SK-MEL-5 (cell line): Measurements from ENCODE around the gene PJA2. TPM values are rescaled to one million over a fixed set of nuclear protein-coding genes. Genes with fewer than 3 reads are reported as not detected.

ENCODE experiments used
- DNase-seq: peaks from one replicate; pipeline ENCODE4 v3.0.0-alpha.2; 2016; ENCODE audit warnings: low read depth, low spot score
- in situ Hi-C: cut with HindIII; loops from 2 replicates; pipeline ENCODE4 v1.10.0; 2016; ENCODE audit warnings: low sequenced_read_pairs, high pct_unique_total_duplicates, low pct_unique_long_range_greater_than_20kb
- total RNA-seq: library from RNA; depleted of rRNA; stranded (reverse); fragments of >200 nt; shearing (Covaris generic); gene quantifications from 2 replicates; pipeline ENCODE4 v1.2.3, GENCODE V29; 2014

PJA2 gene
- total RNA-seq, 1 experiment from 2014 or later: 30.1 TPM

DNA sequence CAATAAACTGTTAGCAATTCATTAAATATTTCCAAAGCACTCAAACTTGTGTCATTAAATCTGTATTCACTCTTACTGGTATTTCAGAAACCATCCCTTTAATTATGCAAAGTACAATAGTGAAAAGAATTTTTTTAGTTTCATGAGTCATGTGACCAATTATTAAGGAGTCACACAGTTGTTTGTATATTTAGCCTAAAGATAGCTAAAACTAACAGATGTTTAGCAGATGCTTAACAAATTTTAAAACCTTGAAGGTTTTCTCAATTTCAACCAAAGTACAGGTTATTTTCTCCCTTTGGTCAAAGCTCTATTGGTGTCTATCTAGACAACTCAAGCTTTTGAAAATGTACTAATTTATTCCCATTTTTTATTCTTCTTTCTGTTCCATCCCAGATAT is 44.1 kb downstream of the PJA2 start:
- no peak for DNase-seq
- in situ Hi-C loops: no loop called here

DNA sequence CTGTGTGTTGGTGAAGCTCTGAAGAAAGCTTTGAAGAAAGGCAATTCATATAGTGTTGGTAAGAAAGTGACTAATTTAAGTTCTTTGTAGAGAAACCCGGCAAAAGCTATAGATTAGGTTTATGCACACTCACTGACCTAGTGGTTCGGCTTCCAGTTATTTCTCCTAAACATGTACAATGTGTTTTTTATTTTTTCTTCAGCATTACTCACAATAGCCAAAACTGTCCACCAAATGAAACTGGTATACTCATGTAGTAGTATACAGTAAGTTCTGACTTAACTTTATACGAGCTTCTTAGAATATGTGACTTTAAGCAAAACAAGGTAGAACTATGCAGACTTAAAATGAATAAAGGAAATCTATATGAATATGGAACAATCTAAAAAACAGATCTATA is 44.8 kb downstream of the PJA2 start:
- in situ Hi-C loops: no loop called here

DNA sequence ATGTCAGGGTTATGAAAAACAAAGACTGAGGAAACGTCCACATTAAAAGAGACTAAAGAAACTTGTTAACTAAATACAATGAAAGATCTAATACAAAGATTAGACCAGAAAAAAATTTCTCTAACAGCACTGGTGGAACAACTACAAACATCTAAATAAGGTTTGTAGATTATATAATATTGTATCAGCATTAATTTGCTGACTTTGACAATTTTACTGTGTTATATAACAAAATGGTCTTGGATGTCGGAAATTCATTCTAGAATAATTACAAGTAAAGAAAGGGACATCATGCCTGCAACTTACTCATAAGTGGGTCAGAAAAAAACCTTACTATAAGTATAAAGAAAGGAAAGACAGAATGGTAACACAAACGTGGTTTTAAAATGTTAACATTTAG is 50.1 kb downstream of the PJA2 start:
- in situ Hi-C loops: no loop called here
- no peak for DNase-seq

More for the DNA sequence above, 44.8 kb downstream of the PJA2 start:
- DNase-seq: no peak

DNA sequence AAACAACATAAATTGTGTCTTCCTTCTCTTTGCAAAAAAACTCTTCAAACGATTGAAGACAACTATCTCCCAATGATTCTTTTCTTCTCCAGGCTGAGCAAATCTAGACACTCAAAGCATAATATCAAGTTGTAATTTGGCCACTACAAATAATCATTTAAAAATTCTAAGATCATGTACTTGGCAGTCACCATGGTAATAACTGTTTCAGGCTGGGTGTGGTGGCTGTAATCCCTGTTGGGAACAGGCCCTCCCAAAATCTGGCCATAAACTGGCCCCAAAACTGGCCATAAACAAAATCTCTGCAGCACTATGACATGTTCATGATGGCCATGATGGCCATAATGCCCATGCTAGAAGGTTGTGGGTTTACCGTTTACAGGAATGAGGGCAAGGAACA is 52.0 kb downstream of the PJA2 start:
- no peak for DNase-seq
- in situ Hi-C loops: no loop called here

DNA sequence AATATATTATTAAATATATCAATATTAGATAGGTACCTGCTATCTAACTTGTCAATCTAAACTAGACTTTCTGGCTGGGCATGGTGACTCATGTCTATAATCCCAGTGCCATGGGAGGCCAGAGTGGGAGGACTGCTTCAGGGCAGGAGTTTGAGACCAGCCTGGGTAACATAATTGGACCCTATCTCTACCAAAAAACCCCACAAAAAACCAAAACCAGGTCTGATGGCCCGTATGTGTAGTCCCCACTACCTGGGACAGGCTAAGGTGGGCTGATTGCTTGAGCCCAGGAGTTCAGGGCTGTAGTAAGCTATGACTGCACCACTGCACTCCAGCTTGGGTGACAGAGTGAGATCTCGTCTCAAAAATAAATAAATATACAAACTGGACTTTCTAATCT is 55.0 kb downstream of the PJA2 start:
- in situ Hi-C loops: no loop called here
- no peak for DNase-seq

DNA sequence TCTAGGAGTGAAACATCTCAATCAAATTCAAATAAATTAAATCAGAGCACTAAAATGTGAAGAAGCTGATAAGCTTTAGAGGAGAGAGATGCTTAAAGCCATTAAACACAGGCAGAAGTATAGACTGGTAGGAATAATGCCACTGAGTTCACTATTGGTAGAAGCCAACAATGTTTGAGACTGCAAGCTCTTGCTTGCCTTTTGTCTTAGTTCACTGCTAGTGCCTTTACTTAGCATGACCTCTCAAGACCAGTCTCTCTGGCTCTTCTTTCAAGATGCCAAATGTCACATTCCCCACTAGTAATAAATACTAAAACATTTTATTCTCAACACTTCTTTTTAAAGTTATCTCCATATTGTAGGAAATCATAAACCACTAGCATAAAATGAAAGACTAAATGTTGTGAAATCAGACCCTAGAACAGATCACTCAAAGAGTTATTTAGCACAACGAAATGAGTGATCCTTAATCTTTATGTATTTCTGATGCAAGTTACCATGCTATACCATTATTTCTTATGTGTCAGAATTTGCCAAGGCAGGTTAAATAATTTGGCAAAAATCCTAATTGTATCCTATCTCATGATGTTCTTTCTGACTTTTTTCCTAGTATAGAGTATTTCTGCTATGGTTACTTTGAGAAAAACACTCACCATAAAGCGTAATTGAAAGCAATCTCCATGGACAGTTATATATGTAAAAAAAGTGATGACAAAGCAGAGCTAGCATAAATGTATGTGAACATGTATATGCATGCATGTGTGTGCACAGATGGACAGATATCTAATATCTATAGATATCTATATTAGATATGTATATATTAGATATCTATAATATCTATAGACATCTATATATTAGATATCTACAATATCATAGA is 57.5 kb downstream of the PJA2 start:
- DNase-seq: no peak

DNA sequence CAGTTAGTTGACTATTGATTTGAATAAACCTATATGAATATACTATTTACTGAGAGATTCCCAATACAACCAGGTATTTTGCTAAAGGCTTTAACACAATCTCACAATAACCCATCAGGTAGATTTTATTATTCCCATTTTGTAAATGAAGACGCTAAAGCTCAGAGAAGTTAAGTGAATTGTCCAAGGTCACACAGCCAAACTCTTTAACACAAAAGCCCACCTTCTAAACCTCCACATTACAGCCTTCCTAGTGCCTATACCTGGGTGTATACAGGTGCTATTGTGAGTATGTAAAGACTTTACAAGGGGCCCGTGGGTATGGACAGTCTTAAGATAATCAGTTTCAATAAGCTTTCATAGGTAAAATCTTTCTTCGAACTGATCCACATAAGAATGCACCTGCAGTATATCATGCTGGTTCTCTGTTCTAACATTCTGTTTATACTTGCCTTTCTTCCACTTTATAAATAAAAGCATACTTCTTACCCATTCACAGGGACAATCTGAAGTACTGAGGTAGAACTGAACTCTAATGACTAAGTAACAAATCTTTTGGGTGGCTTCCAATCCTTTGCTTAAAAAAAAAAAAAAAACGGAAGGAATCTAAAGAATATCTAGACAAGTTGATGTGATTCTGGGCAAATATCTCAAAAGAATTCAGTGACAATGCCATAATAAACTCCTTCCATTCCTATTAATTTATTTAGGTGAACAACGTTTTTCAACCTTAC is 59.1 kb downstream of the PJA2 start:
- DNase-seq: no peak
- in situ Hi-C loops: no loop called here

More for the DNA sequence above, 57.5 kb downstream of the PJA2 start:
- in situ Hi-C loops: no loop called here

DNA sequence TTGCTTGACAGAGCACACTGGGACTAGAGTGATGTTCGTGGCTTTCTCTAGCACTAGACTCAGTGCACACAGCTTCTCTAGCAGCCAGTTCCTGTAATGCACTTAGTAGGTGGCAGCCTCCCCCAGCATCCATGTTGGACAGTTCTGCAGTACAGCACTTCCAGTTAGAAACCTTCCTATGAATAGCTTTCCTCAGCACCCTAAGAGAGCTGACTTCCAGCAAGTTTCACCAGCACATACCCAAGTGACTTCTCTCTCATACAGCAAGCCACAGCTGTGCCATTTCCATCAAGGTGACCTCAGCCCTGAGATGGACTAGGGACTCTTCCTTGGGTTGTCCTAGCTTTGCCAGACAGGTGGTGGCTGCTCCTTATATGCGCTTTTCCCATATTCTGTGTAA is 60.4 kb downstream of the PJA2 start:
- no peak for DNase-seq
- in situ Hi-C loops: no loop called here

DNA sequence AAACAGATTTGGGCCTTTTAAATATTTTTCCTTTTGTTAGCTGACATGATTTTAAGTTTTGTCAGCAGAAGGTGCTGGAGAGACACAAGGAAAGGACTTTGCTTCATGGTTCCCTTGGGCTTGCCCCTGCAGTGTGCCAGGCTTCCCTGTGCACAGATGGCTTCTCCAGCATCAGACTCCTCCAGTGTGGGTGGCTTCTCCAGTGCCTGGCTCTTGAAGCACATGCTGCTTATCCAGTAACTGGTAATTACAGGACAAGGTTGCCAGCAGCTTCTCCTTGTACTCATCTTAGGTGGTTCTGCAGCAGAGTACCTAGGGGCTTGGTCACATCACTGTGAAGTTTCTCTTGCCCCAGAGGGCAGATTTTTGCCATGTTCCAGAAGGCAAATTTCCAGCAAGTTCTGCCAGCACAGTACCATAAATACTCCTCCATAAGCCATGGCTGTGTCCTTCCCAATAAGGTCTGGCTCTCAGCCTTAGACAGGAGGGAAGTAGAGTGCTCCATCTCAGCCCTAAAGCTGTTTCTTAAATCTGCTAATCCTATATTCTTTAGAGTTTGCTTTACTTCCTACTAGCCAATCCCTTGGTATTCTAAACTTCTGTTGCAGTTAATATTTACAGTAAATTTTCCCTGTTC is 62.4 kb downstream of the PJA2 start:
- in situ Hi-C loops: no loop called here
- DNase-seq: no peak

DNA sequence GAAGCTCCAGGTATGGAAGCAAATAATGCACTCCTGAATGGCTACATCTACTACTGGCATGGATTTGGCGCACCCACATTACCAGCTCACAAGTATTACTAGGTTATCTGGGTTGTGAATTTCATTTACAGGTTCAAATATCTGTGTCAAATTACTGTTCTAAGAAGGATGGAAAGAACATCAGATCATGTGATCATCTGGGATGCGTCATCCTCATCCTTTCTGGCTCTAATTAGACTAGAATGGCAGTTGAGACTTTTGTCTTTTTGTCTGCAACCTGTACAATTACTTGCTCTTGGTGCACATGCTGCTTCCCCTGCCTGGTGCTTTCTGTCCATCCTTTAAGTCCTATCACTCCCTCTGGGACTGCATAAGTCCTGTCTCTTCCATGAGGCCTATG is 64.1 kb downstream of the PJA2 start:
- no peak for DNase-seq
- in situ Hi-C loops: no loop called here

DNA sequence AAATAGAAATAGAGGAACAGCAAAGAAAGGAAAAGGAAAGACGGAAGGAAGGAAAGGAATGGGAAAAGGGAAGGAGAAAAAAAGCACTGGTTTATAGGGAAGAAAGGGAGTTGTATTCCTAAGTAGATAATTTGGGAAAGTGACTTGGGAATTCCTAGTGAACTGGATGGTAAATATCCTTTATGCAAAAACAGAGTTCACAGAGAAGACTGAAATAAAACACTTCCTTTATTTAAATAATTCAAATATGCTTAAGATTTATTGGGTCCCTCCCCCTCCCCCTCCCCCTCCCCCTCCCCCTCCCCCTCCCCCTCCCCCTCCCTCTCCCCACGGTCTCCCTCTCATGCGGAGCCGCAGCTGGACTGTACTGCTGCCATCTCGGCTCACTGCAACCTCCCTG is 69.4 kb downstream of the PJA2 start:
- in situ Hi-C loops: no loop called here
- no peak for DNase-seq

DNA sequence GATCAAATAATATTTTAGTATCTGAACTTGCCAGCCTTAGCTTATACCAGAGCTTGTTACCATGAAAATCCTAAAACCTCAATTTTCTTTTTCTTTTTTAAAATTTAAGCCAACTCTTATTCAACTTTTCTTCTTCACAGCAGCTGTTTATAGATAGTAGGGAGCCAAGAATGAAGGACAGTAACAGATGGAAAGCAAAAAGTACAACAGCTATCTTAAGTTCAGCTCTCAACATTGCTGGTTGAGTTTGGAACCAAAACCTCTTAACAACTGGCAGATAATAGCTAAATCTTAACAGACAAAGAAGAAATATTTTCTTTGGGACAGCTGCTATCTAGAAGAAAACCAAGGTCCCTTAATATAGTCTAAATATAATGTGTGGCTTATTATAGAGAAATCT is 74.7 kb downstream of the PJA2 start:
- in situ Hi-C loops: no loop called here
- no peak for DNase-seq

DNA sequence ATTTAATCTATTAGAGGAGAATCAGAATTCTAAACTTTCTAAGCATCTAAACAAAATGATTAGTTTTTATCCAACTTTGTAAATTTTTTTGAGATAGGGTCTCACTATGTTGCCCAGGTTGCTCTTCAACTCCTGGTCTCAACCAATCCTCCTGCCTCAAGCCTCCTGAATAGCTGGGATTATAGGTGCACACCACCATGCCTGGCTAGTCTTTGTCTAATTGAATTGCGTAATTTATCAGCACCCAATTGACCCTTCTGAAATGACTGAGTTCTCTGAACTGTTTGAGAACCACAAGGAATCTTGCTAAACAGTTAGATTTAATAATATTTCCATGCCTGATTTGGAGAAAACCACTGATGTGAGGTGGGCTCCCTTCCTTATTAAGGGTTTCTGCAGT is 75.7 kb downstream of the PJA2 start:
- in situ Hi-C loops: no loop called here
- no peak for DNase-seq

DNA sequence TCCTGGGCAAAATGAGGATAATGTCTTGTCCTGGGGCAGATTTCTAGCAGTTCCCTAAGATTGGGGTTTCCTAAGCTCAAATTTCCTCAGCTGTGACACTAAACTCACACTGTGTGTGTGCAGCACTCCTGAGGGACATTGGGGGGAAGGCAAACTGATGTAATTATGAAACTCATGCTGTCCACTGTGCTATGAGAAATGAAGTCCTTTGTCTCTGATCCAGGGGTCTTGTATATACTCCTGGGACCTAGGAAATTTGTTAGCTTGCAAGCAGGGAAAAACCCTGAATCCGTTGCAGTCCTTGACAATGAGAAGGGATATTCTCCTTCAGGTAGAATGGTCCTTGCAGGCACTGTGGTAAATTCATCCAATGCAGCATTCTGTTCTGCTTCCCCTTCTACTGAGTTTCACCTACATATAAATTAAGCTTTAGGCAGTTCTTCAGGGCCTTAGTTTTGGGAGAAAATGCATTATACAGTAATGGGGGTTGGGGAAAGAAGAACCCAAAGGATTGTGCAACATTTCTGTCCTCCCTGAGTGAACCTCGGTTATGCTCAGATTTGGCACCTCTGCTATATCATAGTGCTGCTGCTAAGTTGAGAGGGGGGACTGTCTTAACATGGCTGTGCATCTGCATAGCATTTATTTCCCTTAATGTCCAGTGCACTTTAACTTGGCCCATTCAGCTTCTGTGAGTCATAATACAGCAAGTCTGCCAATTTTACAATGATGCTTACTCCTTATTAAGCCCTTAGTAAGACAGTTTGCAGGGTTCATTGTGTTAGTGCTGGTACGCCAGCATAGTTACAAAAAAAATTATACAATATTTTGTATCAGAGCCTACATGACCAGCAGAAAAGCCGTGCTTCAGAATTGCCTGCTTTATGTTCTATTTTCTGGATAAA is 80.2 kb downstream of the PJA2 start:
- in situ Hi-C loops: no loop called here
- no peak for DNase-seq

DNA sequence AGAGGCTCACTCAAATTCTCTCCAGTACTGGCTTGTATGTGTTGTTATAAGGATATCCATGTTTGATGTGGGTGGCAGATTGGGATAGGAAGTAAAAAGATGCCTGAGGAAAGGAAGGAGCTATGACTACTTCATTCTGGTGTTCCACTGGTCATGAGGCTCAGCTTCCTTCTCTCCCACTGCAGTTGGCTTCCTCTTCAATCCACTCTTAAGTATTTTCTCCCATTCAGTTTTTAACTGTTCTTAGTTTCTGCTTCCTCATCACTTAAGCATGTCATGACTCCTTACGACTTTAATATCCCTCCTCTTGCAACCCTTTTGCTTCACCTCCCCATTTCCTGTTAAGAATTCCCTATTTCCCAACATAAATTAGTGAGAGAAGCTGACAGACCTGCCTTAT is 81.1 kb downstream of the PJA2 start:
- no peak for DNase-seq
- in situ Hi-C loops: no loop called here

DNA sequence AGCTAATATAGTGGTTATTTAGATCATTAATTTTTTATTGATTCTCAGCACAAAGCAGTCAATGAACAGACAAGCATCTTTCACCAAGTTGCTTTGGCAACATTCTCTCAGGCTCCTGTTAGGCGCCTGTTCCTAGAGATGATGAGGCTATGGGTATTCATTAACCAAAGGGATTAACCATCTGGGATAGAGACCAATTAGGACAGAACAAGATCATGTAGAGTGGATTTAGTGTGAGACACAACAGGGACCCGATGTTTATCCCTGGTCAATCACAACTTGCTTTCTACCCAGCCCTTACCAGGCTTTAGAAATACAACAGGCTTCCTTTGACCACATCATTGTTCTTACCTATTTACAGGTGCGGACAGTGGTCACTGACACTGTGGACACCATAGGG is 82.2 kb downstream of the PJA2 start:
- in situ Hi-C loops: no loop called here
- no peak for DNase-seq

DNA sequence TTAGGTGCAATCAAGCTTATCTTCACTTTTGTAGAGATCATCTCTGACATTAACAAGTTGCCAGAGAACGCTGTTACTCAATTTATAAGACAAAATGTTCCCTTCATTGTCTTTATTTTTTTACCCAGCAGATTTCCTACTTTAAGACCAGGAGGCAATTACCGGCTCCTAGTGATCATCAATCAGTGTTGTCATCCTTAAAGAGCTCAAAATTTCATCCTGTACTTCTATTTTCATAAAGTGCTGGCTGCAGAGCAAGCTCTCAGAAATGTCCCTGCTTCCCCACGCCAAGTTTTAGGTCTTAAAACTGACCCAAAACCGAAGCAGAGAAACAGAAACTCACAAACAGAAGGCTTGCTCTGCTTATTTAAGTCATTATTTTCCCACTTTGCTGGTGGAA is 82.9 kb downstream of the PJA2 start:
- no peak for DNase-seq
- in situ Hi-C loops: no loop called here

DNA sequence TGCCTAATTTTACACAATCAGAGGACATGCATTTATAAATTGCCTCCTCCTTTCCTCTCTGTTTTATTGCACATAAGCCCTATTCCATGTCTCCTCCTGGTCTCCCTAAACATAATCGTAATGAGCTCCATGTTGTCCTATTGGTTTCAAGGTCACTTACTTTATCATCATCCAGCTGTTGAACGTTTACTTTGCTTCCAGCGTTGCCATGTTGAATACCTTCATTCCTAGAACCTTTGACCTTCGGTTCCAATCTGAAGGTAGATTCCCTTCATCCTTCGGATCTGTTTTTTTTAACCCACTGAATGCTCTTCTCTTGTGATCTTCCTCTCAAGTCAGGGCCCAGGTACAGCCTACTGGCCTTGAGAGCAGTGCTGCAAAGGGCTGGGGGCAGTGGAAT is 84.3 kb downstream of the PJA2 start:
- in situ Hi-C loops: no loop called here
- no peak for DNase-seq
